Activated CD4-positive, CD25-positive, alpha-beta regulatory T cell (primary cell): Measurements from ENCODE around the gene ESD.
A peak's percentile ranks its signal among the peaks of the same experiment; 100 is the strongest.
"Not testable (repeated sequence)": the region's sequence is repeated elsewhere in the genome, so short reads cannot be mapped to it uniquely, and the experiment has no call there.

Source experiments
- DNase-seq, 4 experiments: peaks; one replicate each; lab custom pipeline; 2025; lab: John Stamatoyannopoulos, UW

ESD gene

GRCh38 chr13:46796515-46797474, at the start of gene ESD:
Gene ESD, minus strand, starts transcription at chr13:46797161. Its CDS starts 5,748 bp downstream, at chr13:46791413.
- DNase-seq = peak; percentile 67 to 79 (median 72)

- DNase-seq = no peak
These were observed 49.8 kb upstream of the ESD start for GRCh38 chr13:46846726-46847125.

GRCh38 chr13:46845146-46845545, 48.2 kb upstream of the ESD start:
- no peak for DNase-seq

- DNase-seq = no peak
These were observed 47.5 kb upstream of the ESD start for GRCh38 chr13:46844431-46844830.

GRCh38 chr13:46839399-46839798, 42.4 kb upstream of the ESD start:
- no peak for DNase-seq

GRCh38 chr13:46834657-46835056, 37.7 kb upstream of the ESD start:
- no peak for DNase-seq

GRCh38 chr13:46831588-46832194, 34.7 kb upstream of the ESD start:
- peak in 1 of 4 experiments; percentile 6 for DNase-seq

- DNase-seq = no peak
These were observed 33.5 kb upstream of the ESD start for GRCh38 chr13:46830405-46831005.

GRCh38 chr13:46822551-46822950, 25.6 kb upstream of the ESD start:
- no peak for DNase-seq

GRCh38 chr13:46817838-46818476, 21.0 kb upstream of the ESD start:
- DNase-seq = no peak

- no peak for DNase-seq
These were observed 20.1 kb upstream of the ESD start for GRCh38 chr13:46817095-46817494.

- DNase-seq = no peak
These were observed 19.4 kb upstream of the ESD start for GRCh38 chr13:46816371-46816770.

- no peak for DNase-seq
These were observed 15.4 kb upstream of the ESD start for GRCh38 chr13:46812301-46812797.

- DNase-seq = no peak
These were observed 13.5 kb upstream of the ESD start for GRCh38 chr13:46810440-46810839.

- not testable (repeated sequence) for DNase-seq
These were observed 8.0 kb upstream of the ESD start for GRCh38 chr13:46804921-46805320.

- DNase-seq = no peak
These were observed 7.4 kb upstream of the ESD start for GRCh38 chr13:46804391-46804815.

GRCh38 chr13:46803586-46803985, 6.6 kb upstream of the ESD start:
- DNase-seq = no peak

- no peak for DNase-seq
These were observed 4.9 kb upstream of the ESD start for GRCh38 chr13:46801858-46802257.

- no peak for DNase-seq
These were observed 2.2 kb upstream of the ESD start for GRCh38 chr13:46799139-46799538.

- no peak for DNase-seq
These were observed 708 bp upstream of the ESD start for GRCh38 chr13:46797501-46798237.

- DNase-seq = no peak
These were observed 839 bp downstream of the ESD start for GRCh38 chr13:46796129-46796514.
